ENCODE measurements around the gene RIIAD1.
"Not testable (repeated sequence)": the region's sequence is repeated elsewhere in the genome, so short reads cannot be mapped to it uniquely, and the experiment has no call there.

The RIIAD1 gene

GRCh38 chr1:151711044-151711800 is 10.1 kb upstream of the RIIAD1 start:
- DNase-seq, result no peak

DNA sequence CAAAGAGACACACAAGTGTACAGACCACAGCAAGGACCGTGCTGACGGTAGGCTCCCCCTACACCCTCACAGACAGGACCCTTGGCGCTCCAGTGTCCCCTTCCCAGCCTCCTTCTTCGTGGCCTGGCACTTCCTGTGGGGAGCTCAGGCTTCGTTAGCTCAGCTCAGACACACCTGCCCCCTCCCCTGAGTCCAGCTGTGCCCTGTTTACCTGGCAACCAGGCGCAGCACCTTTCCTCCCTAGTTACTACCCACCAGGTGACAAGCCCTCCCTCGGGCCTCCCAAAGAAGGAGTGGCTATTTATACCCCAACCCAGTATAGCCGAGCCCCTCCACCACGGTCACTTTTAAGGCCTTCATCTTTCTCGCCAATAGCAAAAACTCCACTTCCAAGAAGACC is 9.4 kb upstream of the RIIAD1 start:
- DNase-seq, result no peak

DNA sequence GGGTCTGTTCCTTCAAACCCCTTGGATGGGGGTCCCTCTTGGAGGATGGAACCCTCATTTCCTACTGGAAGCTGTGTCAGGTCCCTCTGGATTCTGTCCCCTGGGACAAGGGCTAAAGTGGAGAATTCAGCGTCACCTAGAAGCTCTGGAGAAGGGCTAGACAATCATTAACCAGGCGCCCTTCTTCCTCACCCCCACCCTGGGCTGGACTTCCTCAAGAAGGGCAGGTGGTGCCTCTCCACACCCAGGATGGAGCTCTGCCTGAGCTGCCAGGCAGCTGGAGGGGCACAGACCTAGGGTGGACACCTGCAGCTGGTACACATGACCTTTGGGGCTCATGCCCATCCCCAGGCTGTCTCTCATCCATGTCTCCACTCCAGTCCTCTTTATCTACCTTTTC is 8.3 kb upstream of the RIIAD1 start:
- no peak for DNase-seq

DNA sequence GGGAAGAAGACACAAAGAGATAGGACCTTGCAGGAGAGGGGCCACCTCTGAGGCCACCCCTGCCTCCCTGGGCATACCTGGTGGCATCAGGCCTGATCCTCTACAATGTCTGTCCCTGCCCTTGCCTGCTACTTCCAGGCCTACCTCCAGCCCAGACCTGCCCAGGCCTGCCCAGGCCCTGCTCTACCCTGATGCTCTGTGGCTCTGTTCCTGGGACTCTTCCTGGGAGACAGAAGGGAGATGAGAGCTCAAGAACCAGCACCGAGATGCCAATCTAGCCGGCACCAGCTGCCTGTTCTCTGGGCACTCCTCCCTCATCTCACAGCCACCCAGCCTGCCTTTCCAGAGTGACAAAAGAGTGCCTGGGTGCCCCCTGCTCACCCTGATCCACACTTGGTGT is 7.4 kb upstream of the RIIAD1 start:
- DNase-seq, result no peak

DNA sequence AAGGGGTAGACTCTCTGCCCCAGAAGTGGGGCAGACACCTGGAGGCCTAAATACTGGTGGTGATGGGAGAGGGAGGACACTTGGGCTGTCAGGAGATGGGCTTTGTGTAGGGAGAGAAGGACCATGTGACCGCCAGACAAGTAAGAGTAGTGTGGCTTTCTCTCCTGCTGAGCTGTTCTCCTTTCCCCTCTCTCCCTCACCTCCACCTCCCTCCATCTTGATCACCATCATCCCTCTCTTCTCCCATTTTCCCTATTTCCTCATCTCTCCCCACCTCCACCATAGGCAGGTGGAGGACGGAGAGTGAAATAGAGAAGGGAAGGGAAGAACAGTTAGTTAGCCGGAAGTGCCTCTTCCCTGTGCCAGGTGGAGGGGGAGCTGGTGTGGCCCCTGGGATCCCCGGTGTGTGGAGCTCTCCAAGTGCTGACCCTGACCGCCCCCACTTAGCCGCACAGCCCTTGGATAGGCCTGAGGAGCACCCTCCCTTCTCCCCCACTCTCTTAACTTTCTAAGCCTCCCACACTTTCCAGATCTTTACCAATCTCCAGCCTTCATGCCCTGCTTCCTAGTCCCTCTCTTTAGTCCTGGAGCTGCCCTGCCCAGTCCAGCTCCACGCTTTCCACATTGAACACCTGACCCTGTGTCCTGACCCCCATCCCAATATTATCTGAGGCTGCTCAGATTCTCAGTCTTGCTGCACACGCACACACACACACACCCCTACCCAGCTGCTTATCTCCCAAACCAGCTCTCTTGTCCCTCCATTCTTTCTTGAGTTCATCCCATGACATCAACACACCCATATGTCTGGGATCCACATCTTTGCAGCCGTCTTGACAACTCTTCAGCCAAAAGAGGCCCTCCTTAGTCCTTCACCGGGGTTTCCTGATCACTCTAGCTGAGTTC is 6.2 kb upstream of the RIIAD1 start:
- no peak for DNase-seq

- no peak for DNase-seq
Observed at GRCh38 chr1:151715726-151716404, 5.5 kb upstream of the RIIAD1 start.

- DNase-seq, result no peak
Observed at GRCh38 chr1:151716405-151716762, 4.9 kb upstream of the RIIAD1 start.

- peak; percentile 12 for DNase-seq
Observed at GRCh38 chr1:151716771-151717631, 4.3 kb upstream of the RIIAD1 start, which contains the start of gene CELF3. TSS of gene CELF3 (minus strand) at chr1:151716803. CDS start at chr1:151716020, 783 bp downstream.

GRCh38 chr1:151718011-151718431 is 3.3 kb upstream of the RIIAD1 start:
- DNase-seq, result no peak

- no peak for DNase-seq
Observed at GRCh38 chr1:151718666-151719065, 2.7 kb upstream of the RIIAD1 start.

GRCh38 chr1:151720125-151720524 is 1.2 kb upstream of the RIIAD1 start:
- DNase-seq, result no peak

- DNase-seq, result peak; percentile 2
Observed at GRCh38 chr1:151720554-151720953, 768 bp upstream of the RIIAD1 start.

DNA sequence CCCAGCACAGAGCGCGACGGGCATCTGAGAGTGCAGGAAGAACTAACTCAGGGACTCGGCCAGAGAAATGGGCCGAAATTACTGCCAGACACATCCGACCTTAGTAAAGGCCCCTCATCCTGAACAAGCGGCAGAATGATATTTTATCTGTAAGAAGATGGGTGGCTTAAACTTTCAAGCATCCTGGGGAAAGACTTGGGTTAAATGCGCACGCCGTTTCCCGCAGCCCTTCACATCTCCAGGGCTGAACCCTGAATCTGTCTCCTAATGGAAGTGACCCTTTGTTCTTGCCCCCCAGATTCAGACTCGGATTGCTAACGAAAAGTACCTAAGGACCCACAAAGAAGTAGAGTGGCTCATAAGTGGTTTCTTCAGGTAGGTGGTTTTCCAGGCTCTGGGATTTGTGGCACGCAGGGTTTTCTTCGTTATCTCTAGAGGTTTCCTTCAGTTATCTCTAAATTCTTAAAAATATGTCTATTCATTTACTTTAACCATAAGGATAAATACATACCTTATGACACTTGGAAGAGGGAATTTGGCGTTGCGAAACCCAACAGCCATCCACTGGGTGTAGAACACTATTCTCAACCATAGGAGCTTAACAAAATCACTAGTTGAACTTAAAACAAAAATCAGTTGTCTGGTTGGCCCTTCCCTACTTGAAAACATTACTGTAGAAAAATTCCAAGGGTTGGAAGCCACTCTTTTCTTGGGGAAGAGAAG is 627 bp downstream of the RIIAD1 start:
- no peak for DNase-seq

- no peak for DNase-seq
Observed at GRCh38 chr1:151723726-151724370, 2.5 kb downstream of the RIIAD1 start.

DNA sequence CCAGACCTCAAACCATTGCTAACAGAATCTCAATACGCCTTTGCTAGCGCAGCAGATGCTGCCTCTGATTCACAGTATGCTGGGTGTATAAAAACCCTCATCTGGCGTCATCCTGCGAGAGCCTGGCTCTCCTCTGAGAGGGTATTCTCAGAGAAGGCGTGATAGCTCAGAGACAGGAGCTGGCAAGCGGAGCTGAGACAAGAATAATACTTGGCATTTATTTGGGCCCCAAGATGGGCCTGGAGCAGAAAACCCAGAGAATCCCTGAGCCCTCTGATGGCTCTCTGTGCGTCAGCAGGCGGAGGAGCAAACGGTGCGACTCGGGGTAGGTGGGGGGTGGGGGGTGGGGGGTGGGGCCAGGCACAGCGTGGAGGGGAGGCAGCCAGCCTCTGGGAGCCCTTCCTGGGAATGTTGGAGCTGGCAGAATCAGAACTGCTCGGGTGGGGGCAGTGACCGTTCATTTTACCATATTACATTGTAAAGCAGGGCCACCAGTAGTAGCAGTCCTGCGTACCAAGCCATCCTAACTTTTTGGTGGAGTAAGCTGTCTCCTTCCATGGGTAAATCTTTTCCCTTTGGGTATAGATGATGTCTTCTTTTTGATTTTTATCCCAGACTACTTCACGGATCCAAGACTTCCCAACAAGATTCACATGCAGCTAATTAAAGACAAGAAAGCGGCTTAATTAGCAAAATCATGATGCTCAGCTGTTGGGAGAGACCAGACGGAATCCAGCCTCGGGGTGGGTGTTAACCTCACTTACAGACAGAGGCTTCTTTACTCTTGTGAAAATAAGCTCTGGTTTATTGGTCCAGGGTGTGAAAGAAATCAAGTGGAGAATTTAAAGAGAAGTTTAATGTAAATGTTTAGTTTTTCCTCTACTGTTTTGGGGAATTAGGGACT is 7.1 kb downstream of the RIIAD1 start:
- no peak for DNase-seq

GRCh38 chr1:151729157-151729965 is 8.0 kb downstream of the RIIAD1 start:
- DNase-seq, result no peak

GRCh38 chr1:151729966-151730291 is 8.6 kb downstream of the RIIAD1 start:
- no peak for DNase-seq

DNA sequence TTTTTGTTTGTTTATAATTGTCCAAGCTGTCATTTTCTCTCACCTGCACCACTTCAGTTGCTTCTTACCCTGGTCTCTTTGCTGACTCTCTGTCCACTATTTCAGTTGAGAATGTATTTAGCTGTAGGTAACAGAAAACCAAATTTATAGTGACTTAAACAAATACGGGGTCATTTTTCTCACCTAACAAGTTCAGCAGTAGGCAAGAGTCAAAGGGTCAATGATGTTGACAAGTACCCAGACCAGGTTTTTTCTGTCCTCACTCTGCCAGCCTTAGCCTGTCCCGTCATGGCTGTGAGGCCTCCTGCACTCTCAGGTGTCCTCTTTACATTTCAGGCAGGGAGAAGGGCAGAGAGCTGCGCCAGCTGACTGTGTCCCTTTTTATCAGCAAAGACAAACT is 11.8 kb downstream of the RIIAD1 start:
- no peak for DNase-seq

DNA sequence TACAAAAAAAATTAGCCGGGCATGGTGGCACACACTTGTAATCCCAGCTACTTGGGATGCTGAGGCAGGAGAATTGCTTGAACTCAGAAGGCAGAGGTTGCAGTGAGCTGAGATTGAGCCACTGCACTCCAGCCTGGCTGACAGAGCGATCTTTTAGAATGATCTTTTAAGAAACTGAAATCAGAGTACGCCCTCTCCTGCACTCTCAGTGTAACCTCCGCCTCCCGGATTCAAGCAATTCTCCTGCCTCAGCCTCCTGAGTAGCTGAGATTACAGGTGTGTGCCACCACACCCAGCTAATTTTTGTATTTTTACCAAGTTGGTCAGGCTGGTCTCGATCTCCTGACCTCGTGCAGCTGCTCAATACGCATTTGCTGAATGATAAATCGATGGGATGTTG is 12.7 kb downstream of the RIIAD1 start:
- DNase-seq, result not testable (repeated sequence)

All from CD4-positive, alpha-beta T cell treated with Interleukin-12 subunit alpha and Interleukin-12 subunit beta, for 1 hour (primary cell).